BE2C (cell line): ENCODE measurements around the gene LRRC8E.

Experiments used
- DNase-seq: peaks from one replicate; pipeline ENCODE4 v3.0.0-alpha.2; 2020
- H3K27me3 ChIP-seq: fragments of 250-450 bp; sonication (Bioruptor Pico); 2 replicates; pipeline ENCODE4 v1.5.1; 2020; ENCODE audit warnings: mild to moderate bottlenecking
- H3K36me3 ChIP-seq: fragments of 250-450 bp; sonication (Bioruptor Pico); 2 replicates; pipeline ENCODE4 v1.5.1; 2020; ENCODE audit warnings: mild to moderate bottlenecking
- H3K4me1 ChIP-seq: fragments of 250-450 bp; sonication (Bioruptor Pico); 2 replicates; pipeline ENCODE4 v1.5.1; 2020
- H3K4me3 ChIP-seq: 2 replicates; pipeline ENCODE4 v1.5.1; 2011; ENCODE audit warnings: low read depth, low read length
- H3K9me3 ChIP-seq: fragments of 250-450 bp; sonication (Bioruptor Pico); 2 replicates; pipeline ENCODE4 v1.5.1; 2020
- CTCF ChIP-seq: IDR thresholded peaks from 2 replicates; pipeline ENCODE4 v1.5.1; 2012; ENCODE audit warnings: mild to moderate bottlenecking, low read depth, low read length

The LRRC8E gene

GRCh38 chr19:7869453-7869909 is 18.8 kb upstream of the LRRC8E start:
- peaks cover 10% of the 10 kb centered on the region for H3K27me3 ChIP-seq
- H3K4me3 ChIP-seq: no peak overlapping the region
- TF ChIP-seq CTCF: no peak

GRCh38 chr19:7869910-7870511 is 18.3 kb upstream of the LRRC8E start:
- peak; percentile 76 for DNase-seq
- peaks cover 3% of the 10 kb centered on the region; the same call in 1 of the 2 replicates for H3K4me1 ChIP-seq
- no peak for TF ChIP-seq CTCF
- peaks cover 11% of the 10 kb centered on the region for H3K27me3 ChIP-seq
- H3K4me3 ChIP-seq: no peak overlapping the region
- no peaks in the 10 kb centered on the region for H3K36me3 ChIP-seq
- no peaks in the 10 kb centered on the region for H3K9me3 ChIP-seq

More at GRCh38 chr19:7869453-7869909, 18.8 kb upstream of the LRRC8E start:
- H3K4me1 ChIP-seq: peaks cover 3% of the 10 kb centered on the region; the same call in 1 of the 2 replicates
- no peaks in the 10 kb centered on the region for H3K36me3 ChIP-seq
- no peak for DNase-seq
- H3K9me3 ChIP-seq: no peaks in the 10 kb centered on the region

- peak; percentile 81 for DNase-seq
- no peaks in the 10 kb centered on the region for H3K36me3 ChIP-seq
- H3K4me3 ChIP-seq: no peak overlapping the region; the same call in 1 of the 2 replicates
- peaks cover 11% of the 10 kb centered on the region for H3K27me3 ChIP-seq
- H3K4me1 ChIP-seq: peaks cover 3% of the 10 kb centered on the region; the same call in 1 of the 2 replicates
- no peaks in the 10 kb centered on the region for H3K9me3 ChIP-seq
- TF ChIP-seq CTCF: no peak
Measured at GRCh38 chr19:7870571-7871436, 17.5 kb upstream of the LRRC8E start.

GRCh38 chr19:7871437-7872305 is 16.6 kb upstream of the LRRC8E start:
- Histone ChIP-seq H3K9me3 (no peaks in the 10 kb centered on the region), H3K4me1 (peaks cover 3% of the 10 kb centered on the region; the same call in 1 of the 2 replicates), H3K4me3 (peak overlapping the region; percentile 52), H3K27me3 (peaks cover 11% of the 10 kb centered on the region), H3K36me3 (no peaks in the 10 kb centered on the region)
- TF ChIP-seq CTCF: no peak
- peak; percentile 98 for DNase-seq

- peaks cover 3% of the 10 kb centered on the region; the same call in 1 of the 2 replicates for H3K4me1 ChIP-seq
- no peak for DNase-seq
- no peak overlapping the region for H3K4me3 ChIP-seq
- H3K27me3 ChIP-seq: peaks cover 11% of the 10 kb centered on the region
- no peak for TF ChIP-seq CTCF
- no peaks in the 10 kb centered on the region for H3K9me3 ChIP-seq
- H3K36me3 ChIP-seq: no peaks in the 10 kb centered on the region
Measured at GRCh38 chr19:7872306-7873204, 15.8 kb upstream of the LRRC8E start.
